Fibroblast of lung (primary cell): ENCODE data around the gene PNPT1. TPM values are rescaled to one million over a fixed set of nuclear protein-coding genes. Genes with fewer than 3 reads are reported as not detected.
"Not testable (repeated sequence)": the region's sequence is repeated elsewhere in the genome, so short reads cannot be mapped to it uniquely, and the experiment has no call there.

Experiments
- DNase-seq, 2 donors: peaks; one replicate each; pipeline versions ENCODE4 v3.0.0 to v3.0.0-alpha.2; 2010; ENCODE audit warnings: low read depth in 2 of 2
- H2AFZ ChIP-seq: 2 replicates; pipeline ENCODE4 v1.5.1; 2012; ENCODE audit warnings: low read length, control low read depth, inconsistent platforms
- H3K27ac ChIP-seq: 2 replicates; pipeline ENCODE4 v1.5.1; 2011; ENCODE audit warnings: low read length, control low read depth; ENCODE audit not compliant: insufficient read depth
- H3K27me3 ChIP-seq: 2 replicates; pipeline ENCODE4 v1.5.1; 2011; ENCODE audit warnings: mild to moderate bottlenecking, low read length; ENCODE audit not compliant: control insufficient read depth, insufficient read depth
- H3K36me3 ChIP-seq: 2 replicates; pipeline ENCODE4 v1.5.1; 2011; ENCODE audit warnings: low read length; ENCODE audit not compliant: control insufficient read depth, insufficient read depth
- H3K4me1 ChIP-seq: 2 replicates; pipeline ENCODE4 v1.5.1; 2011; ENCODE audit warnings: low read length; ENCODE audit not compliant: control insufficient read depth, insufficient read depth; ENCODE audit errors: extremely low read depth
- H3K4me2 ChIP-seq: 2 replicates; pipeline ENCODE4 v1.5.1; 2011; ENCODE audit warnings: low read length, control low read depth; ENCODE audit not compliant: insufficient read depth; ENCODE audit errors: extremely low read depth
- H3K4me3 ChIP-seq, 4 experiments: fragments of 200-600 bp in 1 of 4; sonication (generic) in 1 of 4; replicated peaks in 1 of 4; 2 replicates each; pipeline ENCODE4 v1.5.1; 2011 to 2016; ENCODE audit warnings: low read length in 4 of 4, low read depth in 3 of 4, mild to moderate bottlenecking in 3 of 4, control low read depth in 2 of 4, inconsistent platforms in 1 of 4, mixed read lengths in 1 of 4; ENCODE audit not compliant: insufficient read depth in 1 of 4; ENCODE audit errors: control extremely low read depth in 1 of 4
- H3K79me2 ChIP-seq: 2 replicates; pipeline ENCODE4 v1.5.1; 2012; ENCODE audit warnings: mild to moderate bottlenecking, low read length, inconsistent platforms; ENCODE audit not compliant: control insufficient read depth, insufficient read depth
- H3K9ac ChIP-seq: 2 replicates; pipeline ENCODE4 v1.5.1; 2011; ENCODE audit warnings: mild to moderate bottlenecking, low read length, control low read depth; ENCODE audit not compliant: insufficient read depth
- H3K9me3 ChIP-seq: 2 replicates; pipeline ENCODE4 v1.5.1; 2012; ENCODE audit warnings: low read depth, low read length; ENCODE audit not compliant: control insufficient read depth, insufficient read depth
- H4K20me1 ChIP-seq: 2 replicates; pipeline ENCODE4 v1.5.1; 2011; ENCODE audit warnings: low read length; ENCODE audit not compliant: control insufficient read depth, insufficient read depth; ENCODE audit errors: extremely low read depth
- CTCF ChIP-seq, 2 donors: IDR thresholded peaks in 1 of 2; conservative IDR thresholded peaks in 1 of 2; 1 replicate in 1 of 2; 2 replicates in 1 of 2; pipeline ENCODE4 v1.5.1; 2011 to 2012; ENCODE audit warnings: low read length in 2 of 2, control low read depth in 1 of 2, inconsistent platforms in 1 of 2, low read depth in 1 of 2, mild to moderate bottlenecking in 1 of 2
- EZH2 ChIP-seq: IDR thresholded peaks from 2 replicates; pipeline ENCODE4 v1.5.1; 2012; ENCODE audit warnings: low read length, control low read depth, mild to moderate bottlenecking; ENCODE audit errors: missing control alignments
- polyA plus RNA-seq, 2 donors: library from polyadenylated mRNA; depleted of rRNA in 1 of 2; stranded (reverse) in 1 of 2; unstranded in 1 of 2; fragments of >200 nt; gene quantifications; 2 replicates each; pipeline ENCODE4 v1.2.1, GENCODE V29; 2011 to 2012; ENCODE audit warnings: missing spikeins in 1 of 2
- total RNA-seq: library from RNA; depleted of rRNA; stranded (reverse); fragments of >200 nt; gene quantifications from 2 replicates; pipeline ENCODE4 v1.2.1, GENCODE V29; 2014

PNPT1 gene
- total and polyA plus RNA-seq, 2 donors (not counting 1 experiment from before 2014, with no cell fraction given): 13.1 to 14.2 TPM

DNA sequence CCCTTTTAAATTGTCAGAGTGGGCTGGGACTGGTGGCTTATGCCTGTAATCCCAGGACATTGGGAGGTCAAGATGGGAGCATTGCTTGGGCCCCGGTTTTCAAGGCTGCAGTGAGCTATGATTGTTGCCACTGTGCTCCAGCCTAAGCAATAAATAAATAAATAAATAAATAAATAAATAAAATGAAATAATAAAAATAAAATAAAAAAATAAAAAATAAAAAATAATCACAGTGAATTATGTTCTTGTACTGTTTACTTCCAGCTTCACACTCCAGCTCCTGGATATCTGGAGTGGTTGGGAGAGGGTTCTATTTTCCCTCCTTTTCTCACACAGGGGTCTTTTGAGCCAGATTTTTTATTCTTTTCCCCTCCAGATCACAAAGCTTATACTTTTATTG, 26.2 kb upstream of the PNPT1 start:
- no peak overlapping the region for H3K27ac ChIP-seq
- no peak overlapping the region for H3K4me3 ChIP-seq
- no peaks in the 10 kb centered on the region for H3K4me1 ChIP-seq
- H3K36me3 ChIP-seq: no peaks in the 10 kb centered on the region
- TF ChIP-seq EZH2: no peak
- no peak for TF ChIP-seq CTCF (conservative IDR thresholded peaks at IDR 0.05 in 1 of 2, IDR thresholded peaks at IDR 0.05 in 1 of 2; ENCODE audit: low read depth in 1 of 2, low read length in 2 of 2)
- no peaks in the 10 kb centered on the region for H3K27me3 ChIP-seq
- no peak for DNase-seq
- H4K20me1 ChIP-seq: no peaks in the 10 kb centered on the region
- H3K79me2 ChIP-seq: no peaks in the 10 kb centered on the region
- H3K4me2 ChIP-seq: no peak overlapping the region
- no peaks in the 10 kb centered on the region for H3K9me3 ChIP-seq
- no peak overlapping the region for H2AFZ ChIP-seq
- H3K9ac ChIP-seq: no peak overlapping the region

- H3K27me3 ChIP-seq: no peaks in the 10 kb centered on the region
- H3K27ac ChIP-seq: no peak overlapping the region
- no peaks in the 10 kb centered on the region for H3K36me3 ChIP-seq
- H3K4me2 ChIP-seq: no peak overlapping the region
- H3K9ac ChIP-seq: no peak overlapping the region
- DNase-seq: peak; percentile 51 to 77
- no peak overlapping the region for H2AFZ ChIP-seq
- no peaks in the 10 kb centered on the region for H3K79me2 ChIP-seq
- H3K4me1 ChIP-seq: no peaks in the 10 kb centered on the region
- H3K9me3 ChIP-seq: no peaks in the 10 kb centered on the region
- no peak overlapping the region for H3K4me3 ChIP-seq
- H4K20me1 ChIP-seq: no peaks in the 10 kb centered on the region
- TF ChIP-seq CTCF (conservative IDR thresholded peaks at IDR 0.05 in 1 of 2, IDR thresholded peaks at IDR 0.05 in 1 of 2; ENCODE audit: low read depth in 1 of 2, low read length in 2 of 2) (peak; percentile 79), EZH2 (no peak)
These were observed 24.7 kb upstream of the PNPT1 start for GRCh38 chr2:55718165-55719008.

GRCh38 chr2:55715626-55716025, 22.0 kb upstream of the PNPT1 start:
- Histone ChIP-seq H3K36me3 (no peaks in the 10 kb centered on the region), H3K9me3 (no peaks in the 10 kb centered on the region), H3K27ac (no peak overlapping the region), H2AFZ (no peak overlapping the region), H3K9ac (no peak overlapping the region), H3K4me2 (no peak overlapping the region), H3K4me1 (no peaks in the 10 kb centered on the region), H4K20me1 (no peaks in the 10 kb centered on the region), H3K27me3 (no peaks in the 10 kb centered on the region), H3K4me3 (no peak overlapping the region), H3K79me2 (no peaks in the 10 kb centered on the region)
- TF ChIP-seq CTCF (conservative IDR thresholded peaks at IDR 0.05 in 1 of 2, IDR thresholded peaks at IDR 0.05 in 1 of 2; ENCODE audit: low read depth in 1 of 2, low read length in 2 of 2) (no peak), EZH2 (no peak)
- DNase-seq: no peak

GRCh38 chr2:55715178-55715577, 21.5 kb upstream of the PNPT1 start:
- not testable (repeated sequence) for H3K79me2 ChIP-seq, H3K27me3 ChIP-seq, H3K36me3 ChIP-seq, H2AFZ ChIP-seq, DNase-seq, H4K20me1 ChIP-seq, H3K9ac ChIP-seq, H3K9me3 ChIP-seq, H3K27ac ChIP-seq, H3K4me1 ChIP-seq, H3K4me2 ChIP-seq, H3K4me3 ChIP-seq
